ENCODE data around the gene YIPF3. TPM values are rescaled to one million over a fixed set of nuclear protein-coding genes. Genes with fewer than 3 reads are reported as not detected.

YIPF3 gene
- total and polyA plus RNA-seq, 9 of the 15 experiments (the other 6 are each of a cell fraction or from before 2014, with no cell fraction given): 27.5 to 75.3 (median 57.6) TPM

DNA sequence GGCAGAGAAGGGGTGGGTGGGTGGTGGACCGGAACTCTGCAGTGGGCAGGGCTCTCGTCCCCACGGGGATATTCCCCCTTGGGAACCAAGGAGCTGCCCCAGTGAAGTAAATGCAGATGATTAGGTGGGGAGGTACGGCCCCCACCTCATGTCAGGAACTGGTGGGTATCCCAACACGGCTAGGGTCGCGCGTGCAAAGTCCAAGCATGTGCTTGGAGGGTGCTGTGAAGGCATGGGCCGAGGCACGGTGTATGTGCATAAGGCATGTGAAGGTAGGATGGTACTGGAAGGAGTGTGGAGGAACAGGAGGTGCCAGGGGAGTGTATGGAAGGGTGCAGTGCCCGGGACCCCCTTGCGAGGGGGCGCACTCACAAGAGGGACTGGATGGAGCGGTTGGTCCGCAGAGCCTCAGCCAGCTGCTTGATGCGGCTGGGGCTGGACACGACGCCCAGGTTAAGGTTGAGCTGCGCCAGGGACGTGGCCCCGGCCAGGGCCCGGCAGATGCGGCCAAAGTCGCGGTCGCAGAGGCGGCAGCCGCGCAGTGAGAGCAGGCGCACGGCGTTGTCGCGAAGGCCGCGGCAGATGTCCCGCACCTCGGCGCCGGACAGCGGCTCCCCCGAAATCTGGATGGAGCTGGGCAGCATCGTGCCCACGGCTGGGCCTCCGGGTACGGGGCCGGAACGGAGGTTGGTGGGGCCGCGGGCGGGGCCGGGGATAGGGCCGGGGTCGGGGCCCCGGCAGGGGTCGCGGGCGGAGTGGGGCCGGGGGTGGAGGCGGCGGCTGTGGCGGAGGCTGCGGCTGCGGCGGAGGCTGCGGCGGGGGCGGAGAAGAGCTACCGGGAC, 7.4 kb downstream of the YIPF3 start (continued):
- TF ChIP-seq, protein P1, sequence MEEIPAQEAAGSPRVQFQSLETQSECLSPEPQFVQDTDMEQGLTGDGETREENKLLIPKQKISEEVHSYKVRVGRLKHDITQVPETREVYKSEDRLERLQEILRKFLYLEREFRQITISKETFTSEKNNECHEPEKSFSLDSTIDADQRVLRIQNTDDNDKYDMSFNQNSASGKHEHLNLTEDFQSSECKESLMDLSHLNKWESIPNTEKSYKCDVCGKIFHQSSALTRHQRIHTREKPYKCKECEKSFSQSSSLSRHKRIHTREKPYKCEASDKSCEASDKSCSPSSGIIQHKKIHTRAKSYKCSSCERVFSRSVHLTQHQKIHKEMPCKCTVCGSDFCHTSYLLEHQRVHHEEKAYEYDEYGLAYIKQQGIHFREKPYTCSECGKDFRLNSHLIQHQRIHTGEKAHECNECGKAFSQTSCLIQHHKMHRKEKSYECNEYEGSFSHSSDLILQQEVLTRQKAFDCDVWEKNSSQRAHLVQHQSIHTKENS (CRISPR knock-in tag; IDR thresholded peaks at IDR 0.05): no peak
- TF ChIP-seq ZNF707 (CRISPR knock-in tag; conservative IDR thresholded peaks at IDR 0.05): no peak
- no peak for TF ChIP-seq KAT7 (CRISPR knock-in tag; IDR thresholded peaks at IDR 0.05; ENCODE audit: borderline replicate concordance)
- peak; percentile 49; the same call in 1 of the 2 replicates for TF ChIP-seq MAX (CRISPR knock-in tag; IDR thresholded peaks at IDR 0.05)
- TF ChIP-seq ZFP1 (CRISPR knock-in tag; IDR thresholded peaks at IDR 0.05): no peak
- TF ChIP-seq TAF1 (IDR thresholded peaks at IDR 0.05; ENCODE audit: control insufficient read depth, extremely low read depth, insufficient read depth, low read length, severe bottlenecking): no peak
- no peak for TF ChIP-seq RAD21 (CRISPR knock-in tag; conservative IDR thresholded peaks at IDR 0.05 in 1 of 2, IDR thresholded peaks at IDR 0.05 in 1 of 2)
- TF ChIP-seq, protein P2, sequence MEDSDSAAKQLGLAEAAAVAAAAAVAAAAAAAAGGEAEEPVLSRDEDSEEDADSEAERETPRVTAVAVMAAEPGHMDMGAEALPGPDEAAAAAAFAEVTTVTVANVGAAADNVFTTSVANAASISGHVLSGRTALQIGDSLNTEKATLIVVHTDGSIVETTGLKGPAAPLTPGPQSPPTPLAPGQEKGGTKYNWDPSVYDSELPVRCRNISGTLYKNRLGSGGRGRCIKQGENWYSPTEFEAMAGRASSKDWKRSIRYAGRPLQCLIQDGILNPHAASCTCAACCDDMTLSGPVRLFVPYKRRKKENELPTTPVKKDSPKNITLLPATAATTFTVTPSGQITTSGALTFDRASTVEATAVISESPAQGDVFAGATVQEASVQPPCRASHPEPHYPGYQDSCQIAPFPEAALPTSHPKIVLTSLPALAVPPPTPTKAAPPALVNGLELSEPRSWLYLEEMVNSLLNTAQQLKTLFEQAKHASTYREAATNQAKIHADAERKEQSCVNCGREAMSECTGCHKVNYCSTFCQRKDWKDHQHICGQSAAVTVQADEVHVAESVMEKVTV (CRISPR knock-in tag; IDR thresholded peaks at IDR 0.05): no peak
- no peak for TF ChIP-seq ZNF780A (CRISPR knock-in tag; IDR thresholded peaks at IDR 0.05)
- TF ChIP-seq NR2C2 (CRISPR knock-in tag; IDR thresholded peaks at IDR 0.05): peak; percentile 39; the same call in 1 of the 2 replicates
- no peak for TF ChIP-seq NR2C2 (tag; IDR thresholded peaks at IDR 0.05)
- no peak for TF ChIP-seq NR3C1 (CRISPR knock-in tag; IDR thresholded peaks at IDR 0.05)
- no peak for TF ChIP-seq KHSRP (IDR thresholded peaks at IDR 0.05)
- TF ChIP-seq CREM (IDR thresholded peaks at IDR 0.05; ENCODE audit: low read depth): no peak
- TF ChIP-seq MTA3 (IDR thresholded peaks at IDR 0.05; ENCODE audit: borderline replicate concordance): no peak
- no peak for TF ChIP-seq GABPB2 (CRISPR knock-in tag; conservative IDR thresholded peaks at IDR 0.05)
- no peak for TF ChIP-seq TGIF2 (CRISPR knock-in tag; IDR thresholded peaks at IDR 0.05)
- TF ChIP-seq NCOR1 (IDR thresholded peaks at IDR 0.05): no peak
- TF ChIP-seq NCOA1 (IDR thresholded peaks at IDR 0.05; ENCODE audit: low read depth): no peak
- TF ChIP-seq TSC22D4 (tag; IDR thresholded peaks at IDR 0.05): no peak
- TF ChIP-seq, protein P3, sequence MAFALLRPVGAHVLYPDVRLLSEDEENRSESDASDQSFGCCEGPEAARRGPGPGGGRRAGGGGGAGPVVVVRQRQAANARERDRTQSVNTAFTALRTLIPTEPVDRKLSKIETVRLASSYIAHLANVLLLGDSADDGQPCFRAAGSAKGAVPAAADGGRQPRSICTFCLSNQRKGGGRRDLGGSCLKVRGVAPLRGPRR (CRISPR knock-in tag; IDR thresholded peaks at IDR 0.05): no peak
- no peak for TF ChIP-seq NFIX (CRISPR knock-in tag; IDR thresholded peaks at IDR 0.05; ENCODE audit: low read depth)
- no peak for TF ChIP-seq SMAD4 (CRISPR knock-in tag; conservative IDR thresholded peaks at IDR 0.05)
- TF ChIP-seq ZNF263 (CRISPR knock-in tag; IDR thresholded peaks at IDR 0.05; ENCODE audit: borderline replicate concordance): peak; percentile 16; the same call in 1 of the 2 replicates
- no peak for TF ChIP-seq PHTF2 (CRISPR knock-in tag; IDR thresholded peaks at IDR 0.05)
- no peak for TF ChIP-seq POLR2AphosphoS5 (IDR thresholded peaks at IDR 0.05; ENCODE audit: control insufficient read depth, insufficient read depth, low read depth, low read length)
- TF ChIP-seq MAFG (tag; conservative IDR thresholded peaks at IDR 0.05): no peak
